Parathyroid adenoma (tissue), 2 donors: ENCODE data around the gene IFFO2.

ENCODE experiments used
- H2AFZ ChIP-seq: fragments of 300-600 bp; sonication (generic); one replicate; pipeline ENCODE4 v1.7.0; 2017; ENCODE audit warnings: antibody characterized with exemption, mild to moderate bottlenecking
- H3K27ac ChIP-seq: fragments of 300-600 bp; sonication (generic); one replicate; pipeline ENCODE4 v1.7.0; 2017
- H3K27me3 ChIP-seq: fragments of 300-600 bp; sonication (generic); one replicate; pipeline ENCODE4 v1.7.0; 2017; ENCODE audit warnings: low read length; ENCODE audit not compliant: control insufficient read depth, insufficient read depth
- H3K36me3 ChIP-seq: fragments of 300-600 bp; sonication (generic); one replicate; pipeline ENCODE4 v1.7.0; 2017; ENCODE audit warnings: low read length; ENCODE audit not compliant: control insufficient read depth, insufficient read depth
- H3K4me1 ChIP-seq: fragments of 300-600 bp; sonication (generic); one replicate; pipeline ENCODE4 v1.7.0; 2017; ENCODE audit warnings: control low read depth
- H3K4me2 ChIP-seq: fragments of 300-600 bp; sonication (generic); one replicate; pipeline ENCODE4 v1.7.0; 2017; ENCODE audit warnings: low read length
- H3K4me3 ChIP-seq: fragments of 300-600 bp; sonication (generic); one replicate; pipeline ENCODE4 v1.7.0; 2017; ENCODE audit warnings: low read depth, low read length
- H3K79me2 ChIP-seq: fragments of 300-600 bp; sonication (generic); one replicate; pipeline ENCODE4 v1.7.0; 2017; ENCODE audit warnings: control low read depth
- H3K9ac ChIP-seq: fragments of 300-600 bp; sonication (generic); one replicate; pipeline ENCODE4 v1.7.0; 2017; ENCODE audit warnings: mild to moderate bottlenecking
- H3K9me3 ChIP-seq: fragments of 300-600 bp; sonication (generic); one replicate; pipeline ENCODE4 v1.7.0; 2017; ENCODE audit warnings: low read length; ENCODE audit not compliant: control insufficient read depth
- CTCF ChIP-seq: fragments of 300-600 bp; sonication (generic); IDR thresholded peaks from one replicate; pipeline ENCODE4 v1.7.0; 2017; ENCODE audit warnings: antibody characterized with exemption, mild to moderate bottlenecking
- donor health status: primary hyperparathyroidism.

The IFFO2 gene

GRCh38 chr1:18947570-18947969, 8.9 kb downstream of the IFFO2 start:
- H3K36me3 ChIP-seq, result no peaks in the 10 kb centered on the region
- H3K27ac ChIP-seq, result no peak overlapping the region
- H3K4me2 ChIP-seq, result no peak overlapping the region
- no peak overlapping the region for H2AFZ ChIP-seq
- H3K79me2 ChIP-seq, result peaks cover 51% of the 10 kb centered on the region
- no peaks in the 10 kb centered on the region for H3K9me3 ChIP-seq
- H3K27me3 ChIP-seq, result no peaks in the 10 kb centered on the region
- no peak for TF ChIP-seq CTCF
- no peak overlapping the region for H3K9ac ChIP-seq
- no peak overlapping the region for H3K4me3 ChIP-seq
- H3K4me1 ChIP-seq, result peaks cover 26% of the 10 kb centered on the region

GRCh38 chr1:18946550-18947381, 9.7 kb downstream of the IFFO2 start:
- Histone ChIP-seq H3K79me2 (peaks cover 55% of the 10 kb centered on the region), H3K4me2 (no peak overlapping the region), H2AFZ (no peak overlapping the region), H3K9me3 (no peaks in the 10 kb centered on the region), H3K4me3 (no peak overlapping the region), H3K27me3 (no peaks in the 10 kb centered on the region), H3K36me3 (no peaks in the 10 kb centered on the region), H3K27ac (no peak overlapping the region), H3K4me1 (peaks cover 31% of the 10 kb centered on the region), H3K9ac (no peak overlapping the region)
- no peak for TF ChIP-seq CTCF

DNA sequence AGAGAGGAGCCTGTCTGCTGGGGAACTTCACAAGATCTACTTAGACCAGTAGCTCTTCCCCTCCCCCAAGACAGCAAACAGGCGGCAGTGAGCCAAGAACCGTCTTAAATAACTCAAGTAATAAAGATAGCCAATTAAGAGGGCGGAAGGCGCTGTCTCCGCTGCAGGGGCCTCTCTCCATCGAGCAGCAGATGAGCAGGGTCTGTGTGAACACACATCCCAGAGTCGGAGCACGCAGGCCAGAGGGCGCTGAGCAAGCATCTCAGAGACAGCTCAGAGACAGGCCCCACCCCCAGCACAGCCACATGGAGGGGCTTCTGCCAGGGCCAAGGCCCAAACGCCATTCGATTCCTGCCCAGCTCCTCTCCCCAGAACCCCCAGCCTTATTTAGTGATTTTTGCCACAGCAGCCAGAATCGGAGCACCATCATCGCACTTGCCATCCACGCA, 11.1 kb downstream of the IFFO2 start:
- Histone ChIP-seq H3K36me3 (no peaks in the 10 kb centered on the region), H3K9ac (no peak overlapping the region), H3K4me3 (no peak overlapping the region), H3K4me1 (peaks cover 34% of the 10 kb centered on the region), H2AFZ (no peak overlapping the region), H3K79me2 (peaks cover 63% of the 10 kb centered on the region), H3K9me3 (no peaks in the 10 kb centered on the region), H3K4me2 (no peak overlapping the region), H3K27ac (no peak overlapping the region), H3K27me3 (no peaks in the 10 kb centered on the region)
- TF ChIP-seq CTCF, result no peak

GRCh38 chr1:18944810-18945209, 11.7 kb downstream of the IFFO2 start:
- Histone ChIP-seq H2AFZ (no peak overlapping the region), H3K4me2 (no peak overlapping the region), H3K4me3 (no peak overlapping the region), H3K36me3 (no peaks in the 10 kb centered on the region), H3K79me2 (peaks cover 64% of the 10 kb centered on the region), H3K9me3 (no peaks in the 10 kb centered on the region), H3K9ac (no peak overlapping the region), H3K4me1 (peaks cover 34% of the 10 kb centered on the region), H3K27me3 (no peaks in the 10 kb centered on the region), H3K27ac (no peak overlapping the region)
- no peak for TF ChIP-seq CTCF
